VCaP (cell line): ENCODE measurements around the gene ARHGEF37.
"Not testable (repeated sequence)": the region's sequence is repeated elsewhere in the genome, so short reads cannot be mapped to it uniquely, and the experiment has no call there.

ENCODE experiments used
- H3K27ac ChIP-seq: fragments of 450-650 bp; 2 replicates; pipeline ENCODE4 v1.5.1; 2017
- CTCF ChIP-seq: fragments of 450-650 bp; conservative IDR thresholded peaks from 2 replicates; pipeline ENCODE4 v1.5.1; 2017; ENCODE audit warnings: mild to moderate bottlenecking, moderate library complexity

The ARHGEF37 gene

GRCh38 chr5:149581192-149581861 lies at the start of gene ARHGEF37:
Gene ARHGEF37 (plus strand): TSS chr5:149581498. CDS start chr5:149597770, 16,272 bp downstream.
- TF ChIP-seq CTCF = no peak
- peak within 1 kb of the TSS; percentile 98 for H3K27ac ChIP-seq

GRCh38 chr5:149532413-149532812 lies 48.9 kb upstream of the ARHGEF37 start:
- no peak for TF ChIP-seq CTCF
- no peak overlapping the region for H3K27ac ChIP-seq

- not testable (repeated sequence) for H3K27ac ChIP-seq
Measured at GRCh38 chr5:149535787-149536186, 45.5 kb upstream of the ARHGEF37 start.

GRCh38 chr5:149537374-149537975 lies 43.8 kb upstream of the ARHGEF37 start:
- H3K27ac ChIP-seq = no peak overlapping the region
- no peak for TF ChIP-seq CTCF

- H3K27ac ChIP-seq = no peak overlapping the region
- no peak for TF ChIP-seq CTCF
Measured at GRCh38 chr5:149540089-149540488, 41.2 kb upstream of the ARHGEF37 start.

GRCh38 chr5:149541893-149542292 lies 39.4 kb upstream of the ARHGEF37 start:
- no peak for TF ChIP-seq CTCF
- no peak overlapping the region for H3K27ac ChIP-seq

GRCh38 chr5:149543361-149544027 lies 37.8 kb upstream of the ARHGEF37 start:
- TF ChIP-seq CTCF = no peak

GRCh38 chr5:149544028-149544420 lies 37.3 kb upstream of the ARHGEF37 start:
- peak overlapping the region; percentile 10; the same call in 1 of the 2 replicates for H3K27ac ChIP-seq
- TF ChIP-seq CTCF = no peak

More at GRCh38 chr5:149543361-149544027, 37.8 kb upstream of the ARHGEF37 start:
- peak overlapping the region; percentile 10; the same call in 1 of the 2 replicates for H3K27ac ChIP-seq
